Neuronal stem cell (in vitro differentiated cells): Measurements from ENCODE around the gene LENG1.

Experiments
- DNase-seq: peaks from one replicate; pipeline ENCODE4 v3.0.0-alpha.2; 2013; ENCODE audit warnings: low spot score
- H2AFZ ChIP-seq: one replicate; pipeline ENCODE4 v1.6.1; 2013; ENCODE audit warnings: mild to moderate bottlenecking, low read length, inconsistent platforms
- H2AK5ac ChIP-seq: 2 replicates; pipeline ENCODE4 v1.6.1; 2013; ENCODE audit warnings: low read depth, mild to moderate bottlenecking, inconsistent platforms, low read length, moderate library complexity, mixed read lengths
- H2BK120ac ChIP-seq: 2 replicates; pipeline ENCODE4 v1.6.1; 2013; ENCODE audit warnings: low read depth, mild to moderate bottlenecking, inconsistent platforms, low read length, moderate library complexity, mixed read lengths
- H2BK12ac ChIP-seq: one replicate; pipeline ENCODE4 v1.6.1; 2013; ENCODE audit warnings: low read length, inconsistent platforms
- H2BK15ac ChIP-seq: 2 replicates; pipeline ENCODE4 v1.6.1; 2013; ENCODE audit warnings: mild to moderate bottlenecking, low read length, inconsistent platforms, mixed read lengths
- H2BK5ac ChIP-seq: one replicate; pipeline ENCODE4 v1.6.1; 2013; ENCODE audit warnings: inconsistent platforms, mild to moderate bottlenecking, low read length, moderate library complexity
- H3K14ac ChIP-seq: one replicate; pipeline ENCODE4 v1.6.1; 2013; ENCODE audit warnings: low read length, inconsistent platforms
- H3K18ac ChIP-seq: 2 replicates; pipeline ENCODE4 v1.6.1; 2013; ENCODE audit warnings: low read length, inconsistent platforms
- H3K23ac ChIP-seq: 2 replicates; pipeline ENCODE4 v1.6.1; 2013; ENCODE audit warnings: low read depth, mild to moderate bottlenecking, mixed read lengths, low read length, inconsistent platforms; ENCODE audit not compliant: poor library complexity
- H3K27ac ChIP-seq: replicated peaks from 3 replicates; pipeline ENCODE4 v1.5.1; 2013; ENCODE audit warnings: low read length, inconsistent platforms
- H3K27me3 ChIP-seq, 3 experiments: 2 replicates each; pipeline ENCODE4 v1.6.1; 2013; ENCODE audit warnings: low read length in 3 of 3, mild to moderate bottlenecking in 2 of 3, inconsistent platforms in 1 of 3, low read depth in 1 of 3, mixed read lengths in 1 of 3, moderate library complexity in 1 of 3; ENCODE audit not compliant: control insufficient read depth in 3 of 3, insufficient read depth in 3 of 3
- H3K36me3 ChIP-seq, 2 donors: replicated peaks in 1 of 2; 2 replicates each; pipeline ENCODE4 v1.6.1; 2013; ENCODE audit warnings: low read length in 2 of 2; ENCODE audit not compliant: control insufficient read depth in 2 of 2, insufficient read depth in 2 of 2
- H3K4ac ChIP-seq: 2 replicates; pipeline ENCODE4 v1.6.1; 2013; ENCODE audit warnings: inconsistent platforms, mild to moderate bottlenecking, low read length, moderate library complexity
- H3K4me1 ChIP-seq, 2 donors: 1 replicate in 1 of 2; 2 replicates in 1 of 2; pipeline ENCODE4 v1.6.1; 2013; ENCODE audit warnings: low read length in 2 of 2, low read depth in 1 of 2; ENCODE audit not compliant: control insufficient read depth in 2 of 2, insufficient read depth in 1 of 2
- H3K4me2 ChIP-seq: one replicate; pipeline ENCODE4 v1.6.1; 2013; ENCODE audit warnings: mild to moderate bottlenecking, low read length, inconsistent platforms; ENCODE audit not compliant: insufficient read depth, poor library complexity, severe bottlenecking
- H3K4me3 ChIP-seq, 2 donors: 2 replicates each; pipeline ENCODE4 v1.5.1; 2013; ENCODE audit warnings: low read length in 2 of 2, mild to moderate bottlenecking in 2 of 2, inconsistent platforms in 1 of 2, moderate library complexity in 1 of 2
- H3K79me1 ChIP-seq: one replicate; pipeline ENCODE4 v1.6.1; 2013; ENCODE audit warnings: low read depth, mild to moderate bottlenecking, inconsistent platforms, low read length, moderate library complexity
- H3K9ac ChIP-seq: one replicate; pipeline ENCODE4 v1.6.1; 2013; ENCODE audit warnings: mild to moderate bottlenecking, low read depth, low read length, inconsistent platforms; ENCODE audit not compliant: poor library complexity
- H3K9me3 ChIP-seq, 2 donors: replicated peaks in 1 of 2; 2 replicates each; pipeline versions ENCODE3 to v1.6.1; 2013; ENCODE audit warnings: low read length in 2 of 2, mild to moderate bottlenecking in 2 of 2, inconsistent platforms in 1 of 2, low read depth in 1 of 2, mixed read lengths in 1 of 2, moderate library complexity in 1 of 2; ENCODE audit not compliant: control insufficient read depth in 2 of 2, insufficient read depth in 1 of 2
- H4K8ac ChIP-seq: one replicate; pipeline ENCODE4 v1.6.1; 2013; ENCODE audit warnings: low read depth, mild to moderate bottlenecking, inconsistent platforms, low read length, moderate library complexity
- H4K91ac ChIP-seq: one replicate; pipeline ENCODE4 v1.6.1; 2013; ENCODE audit warnings: low read length, low read depth, mild to moderate bottlenecking, inconsistent platforms; ENCODE audit not compliant: poor library complexity
- WGBS, 2 donors: extraction: QIAGEN DNeasy Blood & Tissue Kit; methylation state at CpG; one replicate each; pipeline ENCODE4 v1.1.7; 2013; ENCODE audit warnings: missing lambda C conversion rate in 2 of 2, mixed read lengths in 1 of 2; ENCODE audit not compliant: insufficient read length in 2 of 2, insufficient replicate concordance in 1 of 2; ENCODE audit errors: extremely low coverage in 2 of 2; 5-methylcytosine and 5-hydroxymethylcytosine counted together

LENG1 gene

DNA sequence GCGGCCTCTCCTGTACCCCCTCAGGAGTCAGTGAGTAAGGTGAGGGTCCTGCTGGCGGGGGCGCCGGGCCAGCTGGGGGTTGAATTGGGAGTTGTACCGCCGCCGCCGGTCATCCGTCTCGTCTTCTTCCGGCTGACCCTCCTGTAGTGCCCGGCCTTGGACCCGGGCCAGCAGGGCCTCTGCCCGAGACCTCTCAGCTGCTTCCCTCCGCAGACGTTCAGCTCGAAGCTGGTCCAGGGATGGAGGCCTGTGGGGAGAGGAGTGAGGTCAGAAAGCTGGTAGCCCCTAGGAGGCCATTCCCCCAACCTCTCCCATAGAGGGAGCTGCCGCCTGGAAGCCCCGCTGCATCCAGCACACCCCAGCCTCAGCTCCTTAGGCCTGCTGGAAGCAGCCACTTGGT, 3.8 kb downstream of the LENG1 start:
- H3K36me3 ChIP-seq, result peaks cover 56 to 75% of the 10 kb centered on the region in 2 donors

DNA sequence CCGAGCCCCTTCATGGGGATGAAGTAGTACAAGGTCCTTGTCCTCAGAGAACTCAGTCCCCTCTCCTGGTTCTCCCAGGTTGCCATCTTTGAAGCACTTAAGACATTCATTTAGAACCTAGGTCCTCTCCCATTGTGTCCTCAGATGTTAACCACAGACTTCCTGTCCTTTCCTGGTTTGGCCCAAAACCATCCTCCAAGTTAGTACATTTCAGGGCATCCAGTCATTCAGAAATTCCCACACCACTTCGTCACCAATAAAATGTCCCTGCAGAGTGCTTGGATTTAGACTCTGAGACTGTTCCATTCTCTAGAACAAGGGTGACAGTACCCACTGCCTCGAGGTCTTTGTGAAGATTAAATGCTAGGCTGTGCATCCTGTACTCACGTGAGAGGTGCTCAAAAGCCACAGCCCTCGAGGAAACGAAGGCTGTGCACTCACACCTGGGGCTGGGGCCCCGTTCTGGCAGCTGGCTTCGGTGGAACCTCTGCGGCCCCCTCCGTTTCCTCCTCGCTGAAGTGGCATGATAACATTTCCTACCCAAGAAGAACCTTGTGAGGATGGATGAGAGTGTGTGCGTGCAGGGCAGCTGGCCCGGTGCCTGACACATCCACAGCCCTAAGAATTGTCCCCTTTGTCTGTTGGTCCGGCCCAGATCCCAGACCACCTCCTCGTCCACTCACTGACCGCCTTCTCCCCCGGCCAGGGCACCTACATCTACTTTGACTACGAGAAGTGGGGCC, 4.7 kb downstream of the LENG1 start:
- Histone ChIP-seq H2AK5ac (no peak overlapping the region), H3K9ac (no peak overlapping the region), H2BK15ac (no peak overlapping the region), H3K4me2 (no peak overlapping the region), H3K23ac (no peak overlapping the region), H2BK12ac (no peak overlapping the region), H2AFZ (no peak overlapping the region), H3K9me3 (no peaks in the 10 kb centered on the region), H3K4ac (no peak overlapping the region), H4K91ac (no peak overlapping the region), H3K14ac (no peak overlapping the region), H3K18ac (no peak overlapping the region), H2BK5ac (no peak overlapping the region), H3K79me1 (peaks cover 4% of the 10 kb centered on the region), H2BK120ac (no peak overlapping the region), H3K4me3 (no peak overlapping the region), H4K8ac (no peak overlapping the region), H3K4me1 (peaks cover 6% of the 10 kb centered on the region in 2 donors), H3K36me3 (peaks cover 64 to 84% of the 10 kb centered on the region in 2 donors), H3K27me3 (no peaks in the 10 kb centered on the region), H3K27ac (no peak overlapping the region)
- no peak for DNase-seq
- no CpG with 5 or more reads among the region's 18 CpGs for WGBS, 2 donors

More for the DNA sequence above, 3.8 kb downstream of the LENG1 start:
- Histone ChIP-seq H2AK5ac (no peak overlapping the region), H2BK120ac (no peak overlapping the region), H4K91ac (no peak overlapping the region), H3K9me3 (no peaks in the 10 kb centered on the region), H3K4me3 (no peak overlapping the region), H2BK15ac (no peak overlapping the region), H4K8ac (no peak overlapping the region), H3K23ac (no peak overlapping the region), H3K27me3 (no peaks in the 10 kb centered on the region), H3K9ac (no peak overlapping the region), H3K14ac (no peak overlapping the region), H3K27ac (no peak overlapping the region), H3K4ac (no peak overlapping the region), H3K4me2 (no peak overlapping the region), H2AFZ (no peak overlapping the region), H3K18ac (no peak overlapping the region), H2BK12ac (no peak overlapping the region), H3K79me1 (peaks cover 4% of the 10 kb centered on the region), H2BK5ac (no peak overlapping the region), H3K4me1 (peaks cover 8 to 11% of the 10 kb centered on the region in 2 donors)
- DNase-seq, result no peak
- WGBS, 2 donors, result no CpG with 5 or more reads among the region's 19 CpGs

DNA sequence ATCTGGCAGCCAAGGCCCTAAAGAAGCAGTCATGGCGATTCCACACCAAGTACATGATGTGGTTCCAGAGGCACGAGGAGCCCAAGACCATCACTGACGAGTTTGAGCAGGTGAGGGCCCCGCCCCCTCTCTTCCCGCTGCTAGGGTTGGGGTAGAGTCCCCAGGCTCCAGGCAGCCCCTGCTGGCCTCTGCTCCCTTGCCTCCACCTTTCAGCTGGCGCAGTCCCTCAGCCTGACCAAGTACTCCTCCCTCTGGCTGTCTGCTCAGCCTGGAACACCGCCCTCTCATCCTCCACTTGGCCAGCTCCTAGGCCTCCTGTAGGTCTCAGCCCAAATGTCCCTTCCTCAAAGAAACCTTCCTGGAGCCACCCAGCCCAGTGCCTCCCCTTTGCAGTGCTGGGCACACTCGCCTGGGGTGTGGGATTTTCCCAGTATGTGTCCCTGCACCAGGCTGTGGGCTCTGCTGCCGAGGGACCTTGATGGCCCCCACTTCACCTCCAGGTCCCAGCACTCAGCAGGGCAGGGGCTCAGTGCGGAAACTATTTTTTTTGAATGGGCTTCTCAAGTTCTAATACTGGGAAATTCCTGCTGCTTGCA, 5.7 kb downstream of the LENG1 start:
- Histone ChIP-seq H2BK5ac (no peak overlapping the region), H3K27me3 (no peaks in the 10 kb centered on the region), H2BK12ac (no peak overlapping the region), H3K14ac (no peak overlapping the region), H3K9ac (no peak overlapping the region), H3K18ac (no peak overlapping the region), H3K4me3 (no peak overlapping the region), H3K27ac (no peak overlapping the region), H4K8ac (no peak overlapping the region), H3K4me2 (no peak overlapping the region), H4K91ac (no peak overlapping the region), H2AFZ (no peak overlapping the region), H3K4me1 (peaks cover 3 to 4% of the 10 kb centered on the region in 2 donors), H3K4ac (no peak overlapping the region), H3K23ac (peak overlapping the region; percentile 57), H3K36me3 (peaks cover 73 to 93% of the 10 kb centered on the region in 2 donors), H3K79me1 (peaks cover 4% of the 10 kb centered on the region), H2BK120ac (no peak overlapping the region), H2BK15ac (no peak overlapping the region), H2AK5ac (no peak overlapping the region), H3K9me3 (no peaks in the 10 kb centered on the region)
- WGBS, 2 donors, result no CpG with 5 or more reads among the region's 10 CpGs
- DNase-seq, result no peak

DNA sequence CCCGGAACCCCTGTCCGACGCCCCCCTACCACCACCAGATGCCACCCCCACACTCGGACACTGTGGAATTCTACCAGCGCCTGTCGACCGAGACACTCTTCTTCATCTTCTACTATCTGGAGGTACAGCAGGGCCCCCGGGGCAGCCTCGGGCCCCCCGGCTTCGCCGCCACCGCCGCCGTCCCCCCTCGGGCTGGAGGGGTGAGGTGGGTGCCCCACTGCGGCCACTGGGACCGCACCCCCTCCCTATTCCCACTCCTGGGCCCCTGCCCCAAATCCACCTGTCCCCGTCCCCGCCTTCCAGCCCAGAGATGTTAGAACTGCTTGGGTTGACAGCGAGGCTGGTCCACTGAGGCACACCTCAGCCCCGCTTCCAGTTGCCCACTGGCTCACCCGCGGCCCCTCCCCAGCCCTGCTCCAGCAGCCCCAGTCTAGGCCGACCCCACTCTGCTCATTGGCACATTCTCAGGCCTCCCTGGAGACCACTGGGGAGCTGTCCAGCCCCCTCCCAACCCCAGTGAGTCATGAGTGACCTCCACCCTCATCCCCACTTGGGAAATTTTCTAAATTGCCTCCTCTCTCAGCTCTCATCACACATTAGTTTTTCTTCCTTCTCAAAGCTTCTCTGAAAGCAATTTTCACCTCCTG, 6.5 kb downstream of the LENG1 start:
- H3K14ac ChIP-seq, result no peak overlapping the region
- whole genome bisulfite sequencing, 2 donors, result no CpG with 5 or more reads among the region's 25 CpGs
- H3K27ac ChIP-seq, result no peak overlapping the region
- no peak overlapping the region for H2BK5ac ChIP-seq
- no peak overlapping the region for H2AFZ ChIP-seq
- no peaks in the 10 kb centered on the region for H3K4me1 ChIP-seq
- peaks cover 73 to 97% of the 10 kb centered on the region in 2 donors for H3K36me3 ChIP-seq
- H3K4me2 ChIP-seq, result no peak overlapping the region
- DNase-seq, result no peak
- H3K4me3 ChIP-seq, result no peak overlapping the region
- H4K91ac ChIP-seq, result no peak overlapping the region
- no peaks in the 10 kb centered on the region for H3K27me3 ChIP-seq
- H3K9me3 ChIP-seq, result no peaks in the 10 kb centered on the region
- H3K18ac ChIP-seq, result no peak overlapping the region
- no peak overlapping the region for H2BK15ac ChIP-seq
- H3K9ac ChIP-seq, result no peak overlapping the region
- peaks cover 4% of the 10 kb centered on the region for H3K79me1 ChIP-seq
- H2AK5ac ChIP-seq, result no peak overlapping the region
- no peak overlapping the region for H3K4ac ChIP-seq
- no peak overlapping the region for H3K23ac ChIP-seq
- no peak overlapping the region for H2BK12ac ChIP-seq
- no peak overlapping the region for H2BK120ac ChIP-seq
- H4K8ac ChIP-seq, result peak overlapping the region; percentile 82
